SK-N-SH treated with all-trans-retinoic acid at 6 μM for 48 hours (cell line): Measurements from ENCODE around the gene TSHZ2.

Source experiments
- ATAC-seq: fragments of 200-7000 bp; cut with Tn5 transposase; 3 replicates; pipeline ENCODE4 v1.9.1; 2020; ENCODE audit warnings: mild to moderate bottlenecking, moderate library complexity
- ARNTL ChIP-seq: fragments of 450-650 bp; formaldehyde crosslinking; IDR thresholded peaks from 2 replicates; pipeline ENCODE4 v1.5.0; 2020; ENCODE audit warnings: low read depth, mild to moderate bottlenecking, moderate library complexity, borderline replicate concordance
- BACH2 ChIP-seq: fragments of 250-450 bp; sonication (Bioruptor Pico); IDR thresholded peaks from 2 replicates; pipeline ENCODE4 v1.9.0; 2021; ENCODE audit warnings: mild to moderate bottlenecking, borderline replicate concordance
- CSDC2 ChIP-seq: fragments of 250-450 bp; sonication (Bioruptor Pico); IDR thresholded peaks from 2 replicates; pipeline ENCODE4 v1.5.0; 2020; ENCODE audit warnings: mild to moderate bottlenecking, moderate library complexity
- CSRNP3 ChIP-seq: fragments of 250-450 bp; sonication (Bioruptor Pico); IDR thresholded peaks from 2 replicates; pipeline ENCODE4 v1.5.1; 2021; ENCODE audit warnings: mild to moderate bottlenecking, moderate library complexity
- ESRRG ChIP-seq: fragments of 250-450 bp; sonication (Bioruptor Pico); IDR thresholded peaks from 2 replicates; pipeline ENCODE4 v1.6.1; 2021; ENCODE audit warnings: mild to moderate bottlenecking
- GLIS3 ChIP-seq: fragments of 250-450 bp; sonication (Bioruptor Pico); IDR thresholded peaks from 2 replicates; pipeline ENCODE4 v1.5.0; 2020; ENCODE audit warnings: mild to moderate bottlenecking, moderate library complexity
- ISL1 ChIP-seq: fragments of 250-450 bp; sonication (Bioruptor Pico); IDR thresholded peaks from 2 replicates; pipeline ENCODE4 v2.1.2; 2022; ENCODE audit warnings: mild to moderate bottlenecking, moderate library complexity
- OSR1 ChIP-seq: fragments of 250-450 bp; sonication (Bioruptor Pico); IDR thresholded peaks from 2 replicates; pipeline ENCODE4 v1.8.0; 2022; ENCODE audit warnings: moderate library complexity, mild to moderate bottlenecking, inconsistent platforms
- PATZ1 ChIP-seq: fragments of 250-450 bp; sonication (Bioruptor Pico); IDR thresholded peaks from 2 replicates; pipeline ENCODE4 v1.8.0; 2020; ENCODE audit warnings: mild to moderate bottlenecking, moderate library complexity, borderline replicate concordance
- POU6F1 ChIP-seq: fragments of 250-450 bp; sonication (Bioruptor Pico); IDR thresholded peaks from 2 replicates; pipeline ENCODE4 v1.8.0; 2021; ENCODE audit warnings: low read depth, mild to moderate bottlenecking, moderate library complexity, borderline replicate concordance
- PPARA ChIP-seq: fragments of 250-450 bp; sonication (Bioruptor Pico); IDR thresholded peaks from 2 replicates; pipeline ENCODE4 v1.5.0; 2020; ENCODE audit warnings: mild to moderate bottlenecking, borderline replicate concordance
- RARB ChIP-seq: fragments of 250-450 bp; sonication (Bioruptor Pico); IDR thresholded peaks from 2 replicates; pipeline ENCODE4 v1.8.0; 2021; ENCODE audit warnings: mild to moderate bottlenecking, moderate library complexity
- SNAI2 ChIP-seq: fragments of 250-450 bp; sonication (Bioruptor Pico); IDR thresholded peaks from 2 replicates; pipeline ENCODE4 v1.5.0; 2020; ENCODE audit warnings: mild to moderate bottlenecking, moderate library complexity
- TCF4 ChIP-seq: fragments of 250-450 bp; sonication (Bioruptor Pico); IDR thresholded peaks from 2 replicates; pipeline ENCODE4 v1.8.0; 2021; ENCODE audit warnings: mild to moderate bottlenecking, moderate library complexity, borderline replicate concordance
- TOX ChIP-seq: fragments of 250-450 bp; sonication (Bioruptor Pico); IDR thresholded peaks from 2 replicates; pipeline ENCODE4 v1.8.0; 2021; ENCODE audit warnings: mild to moderate bottlenecking, moderate library complexity, borderline replicate concordance
- ZC3H10 ChIP-seq: fragments of 250-450 bp; sonication (Bioruptor Pico); IDR thresholded peaks from 2 replicates; pipeline ENCODE4 v1.5.1; 2021; ENCODE audit warnings: mild to moderate bottlenecking, moderate library complexity
- ZFP3 ChIP-seq: fragments of 250-450 bp; sonication (Bioruptor Pico); IDR thresholded peaks from 2 replicates; pipeline ENCODE4 v1.5.0; 2020; ENCODE audit warnings: mild to moderate bottlenecking, moderate library complexity
- ZNF565 ChIP-seq: fragments of 450-650 bp; formaldehyde crosslinking; conservative IDR thresholded peaks from 2 replicates; pipeline ENCODE4 v1.5.0; 2020; ENCODE audit warnings: low read depth, mild to moderate bottlenecking, moderate library complexity
- ZNF70 ChIP-seq: fragments of 450-650 bp; formaldehyde crosslinking; IDR thresholded peaks from 2 replicates; pipeline ENCODE4 v1.5.0; 2020; ENCODE audit warnings: mild to moderate bottlenecking, moderate library complexity
- ZNF8 ChIP-seq: fragments of 450-650 bp; formaldehyde crosslinking; IDR thresholded peaks from 2 replicates; pipeline ENCODE4 v1.5.0; 2020; ENCODE audit warnings: mild to moderate bottlenecking, moderate library complexity
- TF ChIP-seq, protein P1 (sequence below): fragments of 250-450 bp; sonication (Bioruptor Pico); IDR thresholded peaks from 2 replicates; pipeline ENCODE4 v1.5.1; 2020; ENCODE audit warnings: low read depth, mild to moderate bottlenecking, moderate library complexity

TSHZ2 gene

DNA sequence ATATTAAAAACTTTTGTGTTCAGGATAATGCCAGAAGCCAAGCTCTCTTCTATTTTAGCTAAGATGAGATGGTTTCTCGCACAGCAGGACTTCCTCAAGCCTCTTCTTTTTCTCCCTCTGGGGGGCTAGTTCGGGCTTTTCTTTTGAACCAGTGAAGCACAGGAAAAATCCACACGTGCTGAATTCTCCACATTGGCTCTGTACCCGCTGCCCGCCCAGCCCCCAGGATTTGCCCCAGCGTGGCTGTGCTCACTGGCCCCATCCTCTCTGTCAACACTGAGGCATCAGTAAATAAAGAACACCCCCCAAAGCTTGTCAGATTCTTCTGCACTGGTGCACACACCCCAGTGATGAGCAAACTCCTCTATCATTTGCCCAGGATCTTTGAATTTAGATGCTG is 388.7 kb downstream of the TSHZ2 start:
- no peak for ATAC-seq
- no peak for TF ChIP-seq SNAI2 (CRISPR knock-in tag)
- TF ChIP-seq CSRNP3, result no peak
- no peak for TF ChIP-seq ISL1
- TF ChIP-seq PATZ1, result no peak
- TF ChIP-seq TOX (CRISPR knock-in tag), result no peak
- TF ChIP-seq BACH2, result no peak
- no peak for TF ChIP-seq RARB
- TF ChIP-seq GLIS3, result no peak
- no peak for TF ChIP-seq OSR1 (CRISPR knock-in tag)
- TF ChIP-seq ESRRG (CRISPR knock-in tag), result no peak
- TF ChIP-seq, protein P1, sequence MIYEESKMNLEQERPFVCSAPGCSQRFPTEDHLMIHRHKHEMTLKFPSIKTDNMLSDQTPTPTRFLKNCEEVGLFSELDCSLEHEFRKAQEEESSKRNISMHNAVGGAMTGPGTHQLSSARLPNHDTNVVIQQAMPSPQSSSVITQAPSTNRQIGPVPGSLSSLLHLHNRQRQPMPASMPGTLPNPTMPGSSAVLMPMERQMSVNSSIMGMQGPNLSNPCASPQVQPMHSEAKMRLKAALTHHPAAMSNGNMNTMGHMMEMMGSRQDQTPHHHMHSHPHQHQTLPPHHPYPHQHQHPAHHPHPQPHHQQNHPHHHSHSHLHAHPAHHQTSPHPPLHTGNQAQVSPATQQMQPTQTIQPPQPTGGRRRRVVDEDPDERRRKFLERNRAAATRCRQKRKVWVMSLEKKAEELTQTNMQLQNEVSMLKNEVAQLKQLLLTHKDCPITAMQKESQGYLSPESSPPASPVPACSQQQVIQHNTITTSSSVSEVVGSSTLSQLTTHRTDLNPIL (CRISPR knock-in tag), result no peak
- no peak for TF ChIP-seq ZFP3

DNA sequence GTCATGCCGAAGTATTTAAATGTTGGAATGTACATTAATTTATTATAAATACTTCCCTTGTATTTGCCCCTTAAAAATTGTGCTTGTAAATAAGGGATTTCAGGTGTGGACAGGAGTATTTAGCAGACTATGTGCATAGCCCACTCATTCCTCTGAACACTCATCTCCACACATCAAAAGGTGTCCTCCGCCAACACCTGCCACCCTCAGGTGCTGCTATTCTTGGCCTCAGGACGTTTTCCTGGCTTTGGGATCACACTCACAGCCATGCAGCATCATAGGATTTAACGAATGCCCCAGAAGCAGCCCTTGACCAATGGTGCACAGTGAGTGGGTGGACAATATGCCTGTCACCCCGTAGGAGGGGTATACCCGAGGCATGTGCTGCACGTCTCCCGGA is 390.6 kb downstream of the TSHZ2 start:
- no peak for ATAC-seq

DNA sequence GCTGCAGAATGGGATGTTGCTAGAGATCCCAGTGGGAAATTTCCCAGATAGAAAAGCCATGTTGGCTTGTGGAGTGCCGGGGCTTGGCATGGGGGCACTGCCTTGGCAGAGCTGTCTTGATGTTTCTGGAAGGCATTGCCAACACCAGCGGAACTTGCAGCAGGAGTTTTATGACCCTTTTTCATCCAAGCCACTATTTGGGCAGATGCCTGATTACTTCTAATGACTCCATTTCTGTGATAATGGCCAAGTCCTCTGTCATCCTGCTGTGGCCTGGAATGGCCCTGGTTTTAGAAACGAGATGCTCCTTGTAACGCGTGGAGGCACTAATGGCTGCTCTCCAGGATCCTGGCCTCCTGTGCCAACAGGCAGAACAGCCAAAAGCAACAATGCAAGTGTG is 392.5 kb downstream of the TSHZ2 start:
- TF ChIP-seq TCF4 (CRISPR knock-in tag), result no peak
- TF ChIP-seq CSDC2 (CRISPR knock-in tag), result no peak
- TF ChIP-seq ZC3H10 (CRISPR knock-in tag), result no peak
- no peak for TF ChIP-seq RARB
- no peak for TF ChIP-seq GLIS3
- TF ChIP-seq PPARA (CRISPR knock-in tag), result no peak
- no peak for TF ChIP-seq POU6F1 (CRISPR knock-in tag)
- no peak for TF ChIP-seq ARNTL (CRISPR knock-in tag)
- TF ChIP-seq ZNF70 (CRISPR knock-in tag), result no peak
- no peak for TF ChIP-seq BACH2
- TF ChIP-seq ESRRG (CRISPR knock-in tag), result no peak
- TF ChIP-seq, protein P1 (CRISPR knock-in tag), result no peak
- TF ChIP-seq CSRNP3, result no peak
- TF ChIP-seq ZNF8, result no peak

More for the DNA sequence above, 390.6 kb downstream of the TSHZ2 start:
- TF ChIP-seq CSDC2 (CRISPR knock-in tag), result no peak
- TF ChIP-seq OSR1 (CRISPR knock-in tag), result no peak
- no peak for TF ChIP-seq ISL1
- TF ChIP-seq ARNTL (CRISPR knock-in tag), result no peak
- TF ChIP-seq PPARA (CRISPR knock-in tag), result no peak

GRCh38 chr20:53365076-53365475 is 392.9 kb downstream of the TSHZ2 start:
- ATAC-seq, result no peak
- TF ChIP-seq TCF4 (CRISPR knock-in tag) (no peak), PPARA (CRISPR knock-in tag) (no peak), BACH2 (no peak), ZNF565 (no peak), POU6F1 (CRISPR knock-in tag) (no peak), ESRRG (CRISPR knock-in tag) (no peak), CSDC2 (CRISPR knock-in tag) (no peak), ZFP3 (no peak), ZC3H10 (CRISPR knock-in tag) (no peak), CSRNP3 (no peak), GLIS3 (no peak), TOX (CRISPR knock-in tag) (no peak), OSR1 (CRISPR knock-in tag) (no peak)
- TF ChIP-seq, protein P1 (CRISPR knock-in tag), result no peak

More for the DNA sequence above, 392.5 kb downstream of the TSHZ2 start:
- no peak for ATAC-seq
